Thymus (tissue), 11 donors: Measurements from ENCODE around the gene EHBP1. TPM values are rescaled to one million over a fixed set of nuclear protein-coding genes. Genes with fewer than 3 reads are reported as not detected.

ENCODE experiments used
- DNase-seq, 9 donors: peaks; one replicate each; pipeline ENCODE4 v3.0.0-alpha.2; 2013; ENCODE audit warnings: low spot score in 9 of 9, low read depth in 6 of 9, missing footprints in 1 of 9
- H3K27ac ChIP-seq, 2 donors: one replicate each; pipeline ENCODE4 v1.5.1; 2013; ENCODE audit warnings: control low read depth in 1 of 2, low read depth in 1 of 2, low read length in 1 of 2, mild to moderate bottlenecking in 1 of 2, moderate library complexity in 1 of 2
- H3K27me3 ChIP-seq, 2 donors: one replicate each; pipeline ENCODE4 v1.5.1; 2013; ENCODE audit warnings: low read length in 1 of 2; ENCODE audit not compliant: control insufficient read depth in 2 of 2, insufficient read depth in 1 of 2
- H3K36me3 ChIP-seq, 2 donors: one replicate each; pipeline ENCODE4 v1.5.1; 2013; ENCODE audit warnings: low read length in 1 of 2, mild to moderate bottlenecking in 1 of 2, moderate library complexity in 1 of 2; ENCODE audit not compliant: control insufficient read depth in 2 of 2, insufficient read depth in 2 of 2
- H3K4me1 ChIP-seq, 2 donors: one replicate each; pipeline ENCODE4 v1.5.1; 2013; ENCODE audit warnings: low read length in 2 of 2; ENCODE audit not compliant: control insufficient read depth in 2 of 2, insufficient read depth in 2 of 2
- H3K4me3 ChIP-seq, 2 donors: one replicate each; pipeline ENCODE4 v1.5.1; 2013; ENCODE audit warnings: low read length in 2 of 2, control low read depth in 1 of 2, mild to moderate bottlenecking in 1 of 2
- H3K9me3 ChIP-seq, 2 donors: one replicate each; pipeline ENCODE4 v1.5.1; 2013; ENCODE audit warnings: low read length in 1 of 2, mild to moderate bottlenecking in 1 of 2; ENCODE audit not compliant: control insufficient read depth in 2 of 2, insufficient read depth in 1 of 2
- WGBS: extraction: QIAGEN DNeasy Blood & Tissue Kit; methylation state at CpG from one replicate; pipeline ENCODE4 v1.1.7; 2013; 5-methylcytosine and 5-hydroxymethylcytosine counted together
- polyA plus RNA-seq: library from polyadenylated mRNA; stranded (reverse); fragments of 200-250 nt; gene quantifications from one replicate; pipeline ENCODE4 v1.2.3, GENCODE V29; 2013
- total RNA-seq: library from RNA; stranded (reverse); fragments of 120-200 nt; gene quantifications from one replicate; pipeline ENCODE4 v1.2.4, GENCODE V29; 2013
- donor health status: healthy.

Gene EHBP1
- total and polyA plus RNA-seq, 2 donors = 11.2 to 19.5 TPM

GRCh38 chr2:62824388-62824787 is 118.9 kb downstream of the EHBP1 start:
- H3K36me3 ChIP-seq = no peaks in the 10 kb centered on the region
- DNase-seq = no peak
- H3K4me3 ChIP-seq = no peak overlapping the region
- H3K27ac ChIP-seq = no peak overlapping the region
- no peaks in the 10 kb centered on the region for H3K9me3 ChIP-seq
- WGBS = 95% methylated on average over 1 of the region's 1 CpG
- no peaks in the 10 kb centered on the region for H3K27me3 ChIP-seq
- H3K4me1 ChIP-seq = no peaks in the 10 kb centered on the region

- WGBS = 96% methylated on average over 3 of the region's 3 CpGs
- Histone ChIP-seq H3K9me3 (no peaks in the 10 kb centered on the region), H3K27me3 (no peaks in the 10 kb centered on the region), H3K36me3 (no peaks in the 10 kb centered on the region), H3K27ac (no peak overlapping the region), H3K4me3 (no peak overlapping the region), H3K4me1 (no peaks in the 10 kb centered on the region)
- no peak for DNase-seq
Observed at GRCh38 chr2:62826141-62826540, 120.6 kb downstream of the EHBP1 start.

- Histone ChIP-seq H3K4me3 (no peak overlapping the region), H3K27ac (no peak overlapping the region), H3K36me3 (no peaks in the 10 kb centered on the region), H3K9me3 (no peaks in the 10 kb centered on the region), H3K27me3 (no peaks in the 10 kb centered on the region), H3K4me1 (no peaks in the 10 kb centered on the region)
- WGBS = 96% methylated on average over 4 of the region's 4 CpGs
- no peak for DNase-seq
Observed at GRCh38 chr2:62826953-62827675, 121.6 kb downstream of the EHBP1 start.

- Histone ChIP-seq H3K4me3 (no peak overlapping the region), H3K27ac (no peak overlapping the region), H3K27me3 (no peaks in the 10 kb centered on the region), H3K36me3 (no peaks in the 10 kb centered on the region), H3K4me1 (no peaks in the 10 kb centered on the region), H3K9me3 (no peaks in the 10 kb centered on the region)
- DNase-seq = no peak
Observed at GRCh38 chr2:62831729-62832128, 126.2 kb downstream of the EHBP1 start.

- H3K27ac ChIP-seq = no peak overlapping the region
- no peaks in the 10 kb centered on the region for H3K4me1 ChIP-seq
- no peaks in the 10 kb centered on the region for H3K9me3 ChIP-seq
- WGBS = 99% methylated on average over 1 of the region's 1 CpG
- no peaks in the 10 kb centered on the region for H3K36me3 ChIP-seq
- DNase-seq = no peak
- H3K4me3 ChIP-seq = no peak overlapping the region
- no peaks in the 10 kb centered on the region for H3K27me3 ChIP-seq
Observed at GRCh38 chr2:62844311-62845090, 139.0 kb downstream of the EHBP1 start.

- Histone ChIP-seq H3K9me3 (no peaks in the 10 kb centered on the region), H3K4me1 (no peaks in the 10 kb centered on the region), H3K27ac (no peak overlapping the region)
Observed at GRCh38 chr2:62845256-62845655, 139.7 kb downstream of the EHBP1 start.

GRCh38 chr2:62852254-62852653 is 146.7 kb downstream of the EHBP1 start:
- Histone ChIP-seq H3K36me3 (no peaks in the 10 kb centered on the region), H3K27ac (no peak overlapping the region), H3K9me3 (peaks cover 0 to 6% of the 10 kb centered on the region in 2 donors), H3K4me3 (no peak overlapping the region), H3K27me3 (no peaks in the 10 kb centered on the region), H3K4me1 (no peaks in the 10 kb centered on the region)
- no peak for DNase-seq

More at GRCh38 chr2:62845256-62845655, 139.7 kb downstream of the EHBP1 start:
- DNase-seq = no peak
- no peak overlapping the region for H3K4me3 ChIP-seq
- no peaks in the 10 kb centered on the region for H3K27me3 ChIP-seq
- H3K36me3 ChIP-seq = no peaks in the 10 kb centered on the region

- H3K4me3 ChIP-seq = no peak overlapping the region
- no peak overlapping the region for H3K27ac ChIP-seq
- 99% methylated on average over 14 of the region's 14 CpGs for WGBS
- DNase-seq = no peak
- no peaks in the 10 kb centered on the region for H3K4me1 ChIP-seq
- peaks cover 0 to 6% of the 10 kb centered on the region in 2 donors for H3K9me3 ChIP-seq
- no peaks in the 10 kb centered on the region for H3K36me3 ChIP-seq
- no peaks in the 10 kb centered on the region for H3K27me3 ChIP-seq
Observed at GRCh38 chr2:62854600-62855514, 149.3 kb downstream of the EHBP1 start.
